PFSK-1 (cell line): ENCODE data around the gene CD9.

Experiments
- FOXP2 ChIP-seq: optimal IDR thresholded peaks from 2 replicates; pipeline ENCODE3; 2011; ENCODE audit warnings: borderline replicate concordance, control low read depth, inconsistent platforms; ENCODE audit not compliant: insufficient read depth; ENCODE audit errors: extremely low read length, extremely low read depth
- POLR2AphosphoS5 ChIP-seq: IDR thresholded peaks from 2 replicates; pipeline ENCODE4 v1.6.1; 2012; ENCODE audit warnings: low read depth, mild to moderate bottlenecking, control low read depth, low read length, moderate library complexity
- REST ChIP-seq, 2 experiments: IDR thresholded peaks; 2 replicates each; pipeline versions ENCODE4 v1.6.1 to v1.8.0; 2011 to 2012; ENCODE audit warnings: low read depth in 2 of 2, low read length in 2 of 2, control low read depth in 1 of 2, inconsistent platforms in 1 of 2, mild to moderate bottlenecking in 1 of 2, moderate library complexity in 1 of 2; ENCODE audit not compliant: insufficient read depth in 1 of 2
- SIN3A ChIP-seq: IDR thresholded peaks from 2 replicates; pipeline ENCODE4 v1.6.1; 2012; ENCODE audit warnings: mild to moderate bottlenecking, low read length, moderate library complexity, borderline replicate concordance; ENCODE audit not compliant: insufficient read depth
- TAF1 ChIP-seq: IDR thresholded peaks from 2 replicates; pipeline ENCODE4 v1.6.1; 2012; ENCODE audit warnings: low read length, control low read depth, borderline replicate concordance; ENCODE audit not compliant: insufficient read depth

CD9 gene

GRCh38 chr12:6158749-6159148 is 41.5 kb upstream of the CD9 start:
- TF ChIP-seq TAF1 (peak; percentile 31; the same call in 1 of the 2 replicates), REST (IDR thresholded peaks at IDR 0.05; ENCODE audit: insufficient read depth in 1 of 2, low read depth in 2 of 2, low read length in 2 of 2) (no peak)

GRCh38 chr12:6161124-6161882 is 38.9 kb upstream of the CD9 start:
- TF ChIP-seq SIN3A (no peak), FOXP2 (peak; percentile 73)

- TF ChIP-seq REST (IDR thresholded peaks at IDR 0.05; ENCODE audit: insufficient read depth in 1 of 2, low read depth in 2 of 2, low read length in 2 of 2) (no peak), FOXP2 (no peak), POLR2AphosphoS5 (no peak), SIN3A (no peak), TAF1 (no peak)
Observed at GRCh38 chr12:6163416-6164060, 36.7 kb upstream of the CD9 start.

- no peak for TF ChIP-seq SIN3A
- TF ChIP-seq TAF1 = no peak
- TF ChIP-seq REST (IDR thresholded peaks at IDR 0.05; ENCODE audit: insufficient read depth in 1 of 2, low read depth in 2 of 2, low read length in 2 of 2) = 0 out of 4 replicates have a peak, but pooled peaks of 1 of the 2 experiments have one; percentile 35
Observed at GRCh38 chr12:6165395-6165794, 34.8 kb upstream of the CD9 start.

GRCh38 chr12:6166808-6167207 is 33.4 kb upstream of the CD9 start:
- no peak for TF ChIP-seq SIN3A

GRCh38 chr12:6167327-6168280 is 32.6 kb upstream of the CD9 start:
- TF ChIP-seq SIN3A = no peak
